HG02588 (cell line): ENCODE data around the gene MCM3AP.

Source experiments
- ATAC-seq: cut with Tn5 transposase; IDR thresholded peaks from one replicate; pipeline ENCODE4 v1.9.1; 2021; ENCODE audit warnings: mild to moderate bottlenecking, moderate library complexity; ENCODE audit not compliant: unreplicated experiment

Gene MCM3AP

DNA sequence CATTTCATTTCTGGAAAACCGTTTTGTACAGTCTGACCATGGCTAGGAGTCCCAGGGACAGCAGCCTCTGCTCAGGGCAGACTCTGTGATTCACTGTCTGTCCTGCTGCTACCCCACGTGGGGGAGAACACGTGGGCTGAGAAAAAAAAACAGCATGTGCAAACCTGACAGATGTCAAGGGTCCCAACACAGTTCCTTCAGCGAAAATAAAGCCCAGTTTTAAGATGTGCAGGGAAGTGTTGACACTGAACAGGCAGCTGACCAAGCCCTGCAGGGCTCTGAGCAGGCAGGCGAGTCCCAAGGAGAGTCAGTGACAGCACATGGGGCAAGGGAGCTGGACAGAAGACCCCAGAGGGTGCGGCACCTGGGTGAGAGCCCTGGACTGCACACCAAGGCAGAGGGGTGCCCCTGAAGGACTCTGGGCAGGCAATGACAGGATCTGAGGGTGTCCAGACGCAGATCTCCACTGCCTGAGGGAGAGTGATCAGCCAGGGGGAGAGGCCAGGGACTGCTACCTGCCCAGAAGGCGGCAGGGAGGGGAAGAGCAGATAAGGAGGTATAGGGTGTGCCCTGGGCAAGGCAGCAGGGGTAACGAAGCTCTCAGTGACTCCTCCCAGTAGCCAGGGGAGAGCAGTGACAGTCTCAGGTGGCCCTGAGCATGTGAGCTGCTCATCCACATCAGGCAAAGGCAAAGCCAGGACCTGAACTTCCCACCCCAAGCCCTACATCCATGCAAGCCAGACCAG, 96.0 kb downstream of the MCM3AP start:
- no peak for ATAC-seq

DNA sequence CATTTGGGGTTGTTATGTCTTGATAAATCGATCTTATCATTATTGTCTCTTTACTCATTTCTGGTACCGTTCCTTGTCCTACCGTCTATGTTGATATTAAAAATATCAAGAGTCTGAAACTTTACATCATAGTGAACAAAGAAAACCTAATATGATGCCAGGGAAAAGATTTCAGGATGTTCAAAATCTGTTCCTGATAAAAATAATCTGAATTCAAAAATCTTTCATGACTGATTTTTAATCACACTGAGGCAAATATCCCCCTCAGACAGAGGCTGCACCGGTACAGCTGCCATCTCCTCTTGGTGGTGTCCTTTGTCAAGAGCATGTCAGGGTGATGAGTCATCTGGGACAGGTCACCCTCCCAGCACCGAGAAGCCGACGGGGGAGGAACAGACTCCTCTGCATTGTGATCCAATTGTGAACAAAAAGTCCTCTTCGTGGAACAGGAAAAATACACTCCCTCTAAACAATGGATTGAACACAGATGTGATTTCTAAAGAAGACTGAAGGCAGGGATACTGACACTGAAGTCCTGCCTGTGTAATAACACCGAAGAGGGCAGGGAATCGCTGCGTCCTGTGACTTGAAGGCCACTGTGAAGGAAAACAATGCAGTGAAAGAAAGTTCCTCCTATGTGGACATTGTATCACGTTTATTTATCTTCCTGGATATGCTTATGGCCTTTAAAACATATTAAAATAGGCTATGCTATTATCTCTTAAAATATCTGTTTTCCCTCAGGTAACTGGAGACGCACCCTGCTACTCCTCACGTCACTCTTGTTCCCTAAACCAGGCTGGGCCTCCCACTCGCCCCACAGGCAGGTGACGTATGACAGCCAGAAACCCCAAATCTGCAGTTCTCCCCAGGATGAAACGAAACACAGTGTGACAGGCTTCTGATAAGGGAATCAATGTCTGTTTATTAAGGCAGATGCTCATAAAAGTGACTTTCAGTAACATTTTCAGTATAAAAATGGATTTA, 96.9 kb downstream of the MCM3AP start:
- no peak for ATAC-seq

- ATAC-seq, result no peak
Observed at GRCh38 chr21:46187814-46188213, 97.6 kb downstream of the MCM3AP start.

DNA sequence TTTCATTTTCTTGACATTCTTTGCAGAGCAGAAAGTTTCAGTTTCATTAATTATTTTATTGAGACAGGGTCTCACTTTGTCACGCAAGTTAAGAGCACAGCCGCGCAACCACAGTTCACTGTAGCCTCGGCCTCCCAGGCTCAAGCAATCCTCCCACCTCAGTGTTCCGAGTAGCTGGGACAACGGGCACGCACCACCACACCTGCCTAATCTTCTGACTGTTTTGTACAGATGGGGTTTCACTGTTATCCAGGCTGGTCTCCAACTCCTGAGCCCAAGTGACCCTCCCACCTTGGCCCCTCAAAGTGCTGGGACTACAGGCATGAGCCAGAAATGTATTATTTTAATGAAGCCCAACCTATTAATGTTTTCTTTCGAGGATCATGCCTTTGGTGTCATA, 98.2 kb downstream of the MCM3AP start:
- ATAC-seq, result no peak

DNA sequence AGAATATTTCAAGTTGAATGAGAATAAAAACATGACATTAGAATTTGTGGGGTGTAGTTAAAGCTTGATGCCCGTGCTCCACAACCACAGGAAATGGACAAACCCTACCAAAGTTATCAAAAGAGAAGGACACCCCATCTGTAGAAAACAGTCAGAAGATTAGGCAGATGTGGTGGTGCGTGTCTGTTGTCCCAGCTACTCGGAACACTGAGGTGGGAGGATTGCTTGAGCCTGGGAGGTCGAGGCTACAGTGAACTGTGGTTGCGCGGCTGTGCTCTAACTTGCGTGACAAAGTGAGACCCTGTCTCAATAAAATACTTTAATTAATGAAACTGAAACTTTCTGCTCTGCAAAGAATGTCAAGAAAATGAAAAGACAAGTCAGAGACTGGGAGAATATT, 99.7 kb downstream of the MCM3AP start:
- ATAC-seq, result no peak
